HG03457 (cell line): ENCODE measurements around the gene ARHGEF6.
"Not testable (repeated sequence)": the region's sequence is repeated elsewhere in the genome, so short reads cannot be mapped to it uniquely, and the experiment has no call there.

Experiments used
- ATAC-seq: cut with Tn5 transposase; IDR thresholded peaks from one replicate; pipeline ENCODE4 v1.9.1; 2021; ENCODE audit warnings: moderate number of reproducible peaks; ENCODE audit not compliant: unreplicated experiment

ARHGEF6 gene

DNA sequence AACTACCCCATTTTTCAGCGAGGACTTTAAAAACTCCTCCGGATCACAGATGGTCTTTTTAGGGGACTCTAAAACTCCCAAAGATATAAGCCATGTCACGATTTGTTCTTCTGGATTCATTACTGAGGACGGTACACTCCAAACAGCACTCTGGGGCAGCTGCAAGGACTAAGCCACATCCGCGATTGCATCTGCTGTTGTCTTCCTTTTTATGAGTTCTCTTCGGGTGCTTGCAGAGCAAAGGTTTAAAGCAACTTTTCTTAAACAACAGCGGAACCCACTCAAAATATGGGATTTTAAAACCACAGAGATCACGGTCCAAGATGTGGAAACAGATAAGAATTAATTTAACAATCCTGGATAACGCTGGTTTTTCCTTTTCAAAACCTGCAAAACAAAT lies at the start of gene ARHGEF6:
ARHGEF6 (minus strand) TSS at position 170 of the 400 bp plus-strand sequence; CDS start at position 120, 50 bp downstream.
- no peak for ATAC-seq

GRCh38 chrX:136829413-136829812 lies 48.7 kb upstream of the ARHGEF6 start:
- ATAC-seq: no peak

GRCh38 chrX:136828830-136829229 lies 48.1 kb upstream of the ARHGEF6 start:
- ATAC-seq: no peak

GRCh38 chrX:136827026-136827425 lies 46.3 kb upstream of the ARHGEF6 start:
- ATAC-seq: no peak

- no peak for ATAC-seq
Measured at GRCh38 chrX:136825771-136826170, 45.0 kb upstream of the ARHGEF6 start.

- no peak for ATAC-seq
Measured at GRCh38 chrX:136823175-136823574, 42.4 kb upstream of the ARHGEF6 start.

DNA sequence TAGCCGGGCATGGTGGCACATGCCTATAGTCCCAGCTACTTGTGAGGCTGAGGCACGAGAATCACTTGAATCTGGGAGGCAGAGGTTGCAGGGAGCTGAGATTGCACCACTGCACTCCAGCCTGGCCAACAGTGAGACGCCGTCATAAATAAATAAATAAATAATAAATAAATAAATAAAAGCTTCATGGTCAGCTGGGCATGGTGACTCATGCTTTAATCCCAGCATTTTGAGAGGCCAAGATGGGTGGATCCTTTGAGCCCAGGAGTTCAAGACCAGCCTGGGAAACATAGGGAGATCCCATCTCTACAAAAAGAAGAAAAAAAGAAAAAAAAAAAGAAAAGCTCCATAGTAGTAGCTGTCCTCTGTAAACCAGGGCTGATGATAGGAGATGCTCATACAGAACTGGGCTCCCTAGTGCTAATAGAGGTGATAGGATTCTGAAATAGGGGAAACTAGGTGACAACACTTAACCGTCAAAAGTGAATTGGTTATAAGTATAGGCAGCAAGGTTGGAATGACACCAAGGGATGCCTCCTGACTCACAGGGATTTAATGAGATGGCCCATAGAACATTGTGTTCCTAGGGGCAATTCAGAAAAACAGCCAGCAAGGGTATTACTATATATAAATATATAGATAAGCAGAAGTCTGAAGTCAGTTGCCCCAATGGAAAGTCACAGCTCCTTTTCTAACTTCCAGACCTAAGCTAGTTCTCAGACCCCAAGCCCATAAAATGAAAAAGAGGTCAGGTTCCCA lies 41.8 kb upstream of the ARHGEF6 start:
- no peak for ATAC-seq

DNA sequence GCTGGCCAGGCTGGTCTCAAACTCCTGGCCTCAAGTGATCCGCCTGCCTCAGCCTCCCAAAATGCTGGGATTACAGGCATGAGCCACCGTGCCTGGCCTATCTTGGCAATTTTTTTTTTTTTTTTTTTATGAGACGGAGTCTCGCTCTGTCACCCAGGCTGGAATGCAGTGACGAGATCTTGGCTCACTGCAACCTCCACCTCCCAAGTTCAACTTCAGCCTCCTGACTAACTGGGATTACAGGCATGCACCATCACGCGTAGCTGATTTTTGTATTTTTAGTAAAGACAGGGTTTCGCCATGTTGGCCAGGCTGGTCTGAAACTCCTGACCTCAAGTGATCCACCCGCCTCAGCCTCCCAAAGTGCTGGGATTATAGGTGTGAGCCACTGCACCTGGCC lies 39.0 kb upstream of the ARHGEF6 start:
- ATAC-seq: not testable (repeated sequence)

DNA sequence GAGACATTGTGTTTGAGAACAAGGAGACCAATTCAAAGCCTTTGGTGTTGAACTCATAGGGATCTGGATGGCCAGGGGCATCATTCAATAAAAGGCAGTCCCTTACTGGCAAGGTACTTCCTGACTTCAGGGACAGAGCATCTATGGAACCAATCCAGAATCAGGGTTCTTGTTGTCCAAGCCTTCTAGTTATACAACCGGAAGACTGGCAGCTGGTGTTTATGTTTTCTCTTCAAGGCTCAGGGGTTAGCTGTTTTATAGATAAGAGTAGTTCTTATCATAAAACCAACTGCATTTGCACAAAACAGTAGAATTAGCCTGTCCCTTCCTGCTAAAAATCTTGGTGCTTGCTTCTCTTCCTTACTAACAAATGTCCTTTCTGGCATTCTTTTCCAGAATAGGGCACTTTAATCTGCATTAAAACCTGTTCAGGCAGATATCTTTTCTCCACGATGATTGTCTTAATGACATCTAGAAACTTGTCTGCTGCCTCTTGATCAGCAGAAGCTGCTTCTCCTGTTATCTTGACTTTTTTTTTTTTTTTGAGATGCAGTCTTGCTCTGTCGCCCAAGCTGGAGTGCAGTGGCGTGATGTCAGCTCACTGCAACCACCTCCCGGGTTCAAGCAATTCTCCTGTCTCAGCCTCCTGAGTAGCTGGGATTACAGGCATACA lies 38.4 kb upstream of the ARHGEF6 start:
- ATAC-seq: no peak

DNA sequence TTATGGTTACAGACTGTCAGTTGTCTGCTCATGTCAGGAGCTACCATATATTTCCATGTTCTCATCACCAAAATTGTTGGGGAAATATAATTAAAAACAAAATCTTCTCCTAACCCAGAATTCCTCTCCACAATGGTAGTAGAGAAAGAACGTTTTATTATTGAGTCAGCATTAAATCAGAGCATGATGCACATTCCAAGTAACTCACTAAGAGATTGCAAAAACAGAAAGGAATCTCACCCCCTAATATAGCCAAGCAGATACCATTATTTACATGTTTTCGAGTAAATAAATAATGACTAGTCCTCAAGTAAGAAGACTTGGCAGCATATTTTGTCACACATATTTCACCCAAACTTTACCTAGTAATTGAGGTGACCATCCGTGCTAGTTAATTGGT lies 36.2 kb upstream of the ARHGEF6 start:
- no peak for ATAC-seq

GRCh38 chrX:136814847-136815750 lies 34.4 kb upstream of the ARHGEF6 start:
- no peak for ATAC-seq

DNA sequence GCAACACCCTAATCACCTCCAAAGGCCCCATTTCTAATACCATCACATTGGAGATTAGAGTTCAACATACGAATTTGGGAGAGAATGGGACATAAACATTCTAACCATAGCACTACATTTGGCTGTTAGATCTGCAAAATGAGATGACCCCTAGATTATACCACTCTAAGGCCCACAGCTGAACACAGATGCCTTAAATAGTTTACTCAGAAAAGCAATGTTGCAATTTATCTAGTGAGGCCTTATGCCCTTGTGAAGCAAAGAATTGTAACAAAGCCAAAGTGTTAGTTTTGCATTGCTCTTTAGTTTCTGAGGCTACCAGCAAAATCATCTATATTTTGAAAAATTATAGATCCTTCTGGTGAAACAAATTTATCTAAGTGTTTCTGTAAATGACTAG lies 31.6 kb upstream of the ARHGEF6 start:
- no peak for ATAC-seq

DNA sequence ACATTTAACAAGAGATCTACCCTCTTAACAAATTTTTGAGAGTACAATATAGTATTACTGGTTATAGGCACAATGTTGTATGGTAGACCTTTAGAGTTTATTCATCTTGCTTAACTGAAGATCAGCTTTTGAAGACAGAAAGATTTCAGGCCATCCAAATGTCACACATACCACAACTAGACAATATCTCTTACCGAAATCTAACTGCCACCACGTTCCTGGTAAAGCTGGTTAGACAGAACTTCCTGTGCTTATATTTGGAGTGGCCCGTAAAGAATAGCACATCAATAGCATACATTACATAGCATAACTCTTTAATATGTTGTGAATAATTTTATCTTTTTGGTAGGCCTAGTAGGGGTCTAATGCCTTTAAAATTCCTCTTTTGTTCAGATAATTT lies 29.8 kb upstream of the ARHGEF6 start:
- ATAC-seq: no peak

DNA sequence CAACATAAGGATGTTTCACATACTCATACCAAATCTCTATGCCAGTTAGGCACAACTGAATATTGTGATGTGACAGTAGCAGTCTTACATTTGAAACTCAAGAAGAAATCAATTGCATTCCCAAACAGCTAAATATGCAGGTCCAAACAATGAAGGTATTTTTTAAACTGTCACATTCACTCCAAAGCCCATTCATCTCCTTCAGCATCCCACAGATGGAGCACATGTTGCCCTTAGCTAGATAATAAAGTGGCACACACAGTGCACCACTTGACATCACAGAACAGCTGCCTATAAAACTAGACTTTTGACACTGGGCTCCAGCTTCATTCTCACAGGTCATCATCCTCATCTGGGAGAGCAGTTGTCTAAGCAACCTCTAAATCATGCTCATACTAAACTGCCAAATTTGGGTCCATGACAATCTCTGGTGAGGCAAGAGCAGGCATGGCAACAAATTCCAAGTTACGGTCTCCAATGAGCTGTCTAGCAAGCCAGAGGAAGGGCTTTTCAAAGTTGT lies 26.2 kb upstream of the ARHGEF6 start:
- no peak for ATAC-seq

DNA sequence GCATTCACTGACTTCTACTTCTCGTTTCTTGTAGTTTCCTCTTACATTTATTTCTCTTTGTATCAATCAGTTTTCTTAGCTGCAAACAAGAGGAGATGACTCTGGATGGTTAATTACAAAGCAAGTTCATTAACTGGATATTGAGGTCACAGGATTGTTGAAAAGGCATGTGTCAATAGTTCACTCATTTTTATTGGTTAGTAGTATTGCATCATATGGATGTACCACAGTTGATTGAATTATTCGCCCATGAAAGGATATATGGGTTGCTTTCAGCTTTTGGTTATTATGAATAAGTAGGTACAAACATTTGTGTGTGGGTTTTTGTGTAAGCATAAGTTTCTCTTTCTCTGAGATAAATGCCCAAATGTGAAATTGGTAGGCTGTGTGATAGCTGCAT lies 21.8 kb upstream of the ARHGEF6 start:
- no peak for ATAC-seq

GRCh38 chrX:136797787-136798186 lies 17.1 kb upstream of the ARHGEF6 start:
- ATAC-seq: no peak

- not testable (repeated sequence) for ATAC-seq
Measured at GRCh38 chrX:136795132-136795531, 14.4 kb upstream of the ARHGEF6 start.

DNA sequence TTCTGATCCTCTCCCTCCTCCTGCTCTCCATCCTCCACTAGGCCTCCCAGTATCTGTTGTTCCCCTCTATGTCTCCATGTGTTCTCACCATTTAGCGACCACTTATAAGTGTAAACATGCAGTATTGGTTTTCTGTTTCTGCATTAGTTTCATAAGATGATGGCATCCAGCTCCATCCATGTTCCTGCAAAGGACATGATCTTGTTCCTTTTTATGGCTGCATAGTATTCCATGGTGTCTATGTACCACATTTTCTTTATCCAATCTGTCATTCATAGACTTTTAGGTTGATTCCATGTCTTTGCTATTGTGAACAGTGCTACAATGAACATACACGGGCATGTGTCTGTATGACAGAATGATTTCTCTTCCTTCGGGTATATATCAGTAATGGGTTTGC lies 13.9 kb upstream of the ARHGEF6 start:
- not testable (repeated sequence) for ATAC-seq

- ATAC-seq: no peak
Measured at GRCh38 chrX:136794080-136794479, 13.3 kb upstream of the ARHGEF6 start.

GRCh38 chrX:136789856-136790255 lies 9.1 kb upstream of the ARHGEF6 start:
- ATAC-seq: no peak

GRCh38 chrX:136784231-136784630 lies 3.5 kb upstream of the ARHGEF6 start:
- ATAC-seq: no peak
